ENCODE measurements around the gene CTNNBIP1.

CTNNBIP1 gene

GRCh38 chr1:9873992-9874391 is 36.1 kb downstream of the CTNNBIP1 start:
- TF ChIP-seq SIN3A (IDR thresholded peaks at IDR 0.05; ENCODE audit: borderline replicate concordance, insufficient read depth, low read length) (no peak), FOXP2 (optimal IDR thresholded peaks at IDR 0.05; ENCODE audit: borderline replicate concordance, extremely low read depth, extremely low read length, insufficient read depth) (no peak), TAF1 (IDR thresholded peaks at IDR 0.05; ENCODE audit: borderline replicate concordance, insufficient read depth, low read length) (no peak), REST (IDR thresholded peaks at IDR 0.05; ENCODE audit: insufficient read depth in 1 of 2, low read depth in 2 of 2, low read length in 2 of 2) (no peak), POLR2AphosphoS5 (IDR thresholded peaks at IDR 0.05; ENCODE audit: low read depth, low read length) (no peak)

GRCh38 chr1:9873385-9873784 is 36.7 kb downstream of the CTNNBIP1 start:
- TF ChIP-seq SIN3A (IDR thresholded peaks at IDR 0.05; ENCODE audit: borderline replicate concordance, insufficient read depth, low read length) (no peak), REST (IDR thresholded peaks at IDR 0.05; ENCODE audit: insufficient read depth in 1 of 2, low read depth in 2 of 2, low read length in 2 of 2) (no peak), FOXP2 (optimal IDR thresholded peaks at IDR 0.05; ENCODE audit: borderline replicate concordance, extremely low read depth, extremely low read length, insufficient read depth) (no peak)

DNA sequence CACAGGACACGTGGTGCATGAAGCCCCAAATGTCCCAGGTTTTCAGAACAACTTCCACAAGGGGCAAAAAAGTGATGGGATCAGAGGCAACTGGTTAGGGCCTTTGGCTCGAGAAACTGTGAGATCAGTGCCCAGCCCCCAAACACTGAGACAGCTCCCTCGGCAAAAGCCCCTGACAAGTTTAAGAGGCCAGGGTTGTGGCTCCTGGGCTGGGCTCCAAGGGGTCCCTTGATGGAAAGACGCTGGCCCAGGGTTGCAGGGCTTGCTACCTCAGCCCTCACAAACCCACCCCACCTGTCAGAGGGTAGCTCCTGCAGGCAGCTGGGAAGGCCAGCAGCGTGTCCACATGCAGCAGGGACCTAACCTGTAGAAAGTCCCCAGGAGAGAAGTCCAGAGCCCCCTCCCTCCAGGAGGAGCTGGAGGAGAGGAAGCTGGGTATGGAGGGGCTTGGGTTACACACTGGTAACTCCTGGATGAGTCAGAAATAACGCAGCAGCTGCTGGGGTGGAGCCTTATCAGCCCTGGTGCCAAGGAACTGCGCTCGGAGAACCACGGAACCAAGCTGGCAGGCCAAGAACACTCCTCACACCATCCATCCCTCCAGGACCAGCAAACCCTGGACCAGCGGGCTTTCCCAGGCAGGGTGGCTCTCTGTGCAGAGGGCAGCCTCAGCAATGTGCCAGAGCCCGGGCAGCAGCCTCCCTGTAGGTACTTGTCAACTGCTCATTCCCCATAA is 37.5 kb downstream of the CTNNBIP1 start:
- TF ChIP-seq POLR2AphosphoS5 (IDR thresholded peaks at IDR 0.05; ENCODE audit: low read depth, low read length) = no peak
- no peak for TF ChIP-seq FOXP2 (optimal IDR thresholded peaks at IDR 0.05; ENCODE audit: borderline replicate concordance, extremely low read depth, extremely low read length, insufficient read depth)

- TF ChIP-seq POLR2AphosphoS5 (IDR thresholded peaks at IDR 0.05; ENCODE audit: low read depth, low read length) = no peak
- no peak for TF ChIP-seq REST (IDR thresholded peaks at IDR 0.05; ENCODE audit: insufficient read depth in 1 of 2, low read depth in 2 of 2, low read length in 2 of 2)
- no peak for TF ChIP-seq FOXP2 (optimal IDR thresholded peaks at IDR 0.05; ENCODE audit: borderline replicate concordance, extremely low read depth, extremely low read length, insufficient read depth)
- no peak for TF ChIP-seq TAF1 (IDR thresholded peaks at IDR 0.05; ENCODE audit: borderline replicate concordance, insufficient read depth, low read length)
- TF ChIP-seq SIN3A (IDR thresholded peaks at IDR 0.05; ENCODE audit: borderline replicate concordance, insufficient read depth, low read length) = no peak
Measured at GRCh38 chr1:9871707-9872425, 38.2 kb downstream of the CTNNBIP1 start.

GRCh38 chr1:9871021-9871420 is 39.0 kb downstream of the CTNNBIP1 start:
- TF ChIP-seq REST (IDR thresholded peaks at IDR 0.05; ENCODE audit: insufficient read depth in 1 of 2, low read depth in 2 of 2, low read length in 2 of 2) = no peak
- TF ChIP-seq FOXP2 (optimal IDR thresholded peaks at IDR 0.05; ENCODE audit: borderline replicate concordance, extremely low read depth, extremely low read length, insufficient read depth) = no peak
- TF ChIP-seq POLR2AphosphoS5 (IDR thresholded peaks at IDR 0.05; ENCODE audit: low read depth, low read length) = no peak
- no peak for TF ChIP-seq TAF1 (IDR thresholded peaks at IDR 0.05; ENCODE audit: borderline replicate concordance, insufficient read depth, low read length)
- no peak for TF ChIP-seq SIN3A (IDR thresholded peaks at IDR 0.05; ENCODE audit: borderline replicate concordance, insufficient read depth, low read length)
